ENCODE data around the gene VTA1.
"Not testable (repeated sequence)": the region's sequence is repeated elsewhere in the genome, so short reads cannot be mapped to it uniquely, and the experiment has no call there.

VTA1 gene

GRCh38 chr6:142229518-142230270 lies 82.6 kb downstream of the VTA1 start:
- not testable (repeated sequence) for DNase-seq

- DNase-seq: not testable (repeated sequence)
Observed at GRCh38 chr6:142232206-142233044, 85.4 kb downstream of the VTA1 start.

- no peak for DNase-seq
Observed at GRCh38 chr6:142233945-142234682, 87.1 kb downstream of the VTA1 start.

GRCh38 chr6:142235272-142235671 lies 88.2 kb downstream of the VTA1 start:
- no peak for DNase-seq

- DNase-seq: no peak
Observed at GRCh38 chr6:142235791-142236190, 88.7 kb downstream of the VTA1 start.

- no peak for DNase-seq
Observed at GRCh38 chr6:142236691-142237090, 89.6 kb downstream of the VTA1 start.

GRCh38 chr6:142238881-142239280 lies 91.8 kb downstream of the VTA1 start:
- DNase-seq: no peak

- DNase-seq: no peak
Observed at GRCh38 chr6:142240179-142240578, 93.1 kb downstream of the VTA1 start.

- DNase-seq: no peak
Observed at GRCh38 chr6:142241061-142241460, 94.0 kb downstream of the VTA1 start.

GRCh38 chr6:142242269-142242668 lies 95.2 kb downstream of the VTA1 start:
- no peak for DNase-seq

GRCh38 chr6:142246960-142247359 lies 99.9 kb downstream of the VTA1 start:
- DNase-seq: no peak

- DNase-seq: no peak
Observed at GRCh38 chr6:142249266-142249665, 102.2 kb downstream of the VTA1 start.

- DNase-seq: no peak
Observed at GRCh38 chr6:142251930-142252445, 104.9 kb downstream of the VTA1 start.

- DNase-seq: no peak
Observed at GRCh38 chr6:142254513-142254912, 107.5 kb downstream of the VTA1 start.

- DNase-seq: no peak
Observed at GRCh38 chr6:142255785-142256184, 108.7 kb downstream of the VTA1 start.

- DNase-seq: no peak
Observed at GRCh38 chr6:142258305-142258704, 111.2 kb downstream of the VTA1 start.

- no peak for DNase-seq
Observed at GRCh38 chr6:142258757-142259156, 111.7 kb downstream of the VTA1 start.

GRCh38 chr6:142260748-142261147 lies 113.7 kb downstream of the VTA1 start:
- no peak for DNase-seq

GRCh38 chr6:142262231-142262630 lies 115.2 kb downstream of the VTA1 start:
- DNase-seq: no peak

- DNase-seq: no peak
Observed at GRCh38 chr6:142265476-142265875, 118.4 kb downstream of the VTA1 start.

- no peak for DNase-seq
Observed at GRCh38 chr6:142266060-142266459, 119.0 kb downstream of the VTA1 start.

- DNase-seq: no peak
Observed at GRCh38 chr6:142271476-142271875, 124.4 kb downstream of the VTA1 start.

Data from NCI-H2081 treated with DMSO at 0.1 percent for 48 hours (cell line).